Transverse colon (tissue), 4 donors: Measurements from ENCODE around the gene PPIL1. TPM values are rescaled to one million over a fixed set of nuclear protein-coding genes. Genes with fewer than 3 reads are reported as not detected.
"Not testable (repeated sequence)": the region's sequence is repeated elsewhere in the genome, so short reads cannot be mapped to it uniquely, and the experiment has no call there.

ENCODE experiments used
- DNase-seq: peaks from one replicate; pipeline ENCODE4 v3.0.0-alpha.2; 2019
- H3K27ac ChIP-seq, 4 donors: fragments of 200-600 bp; sonication (generic); 2 replicates each; pipeline ENCODE4 v1.5.1; 2016 to 2018; ENCODE audit warnings: inconsistent platforms in 4 of 4
- H3K27me3 ChIP-seq: fragments of 200-600 bp; sonication (generic); 2 replicates; pipeline ENCODE4 v1.5.1; 2017; ENCODE audit warnings: inconsistent platforms
- H3K36me3 ChIP-seq, 4 donors: fragments of 200-600 bp; sonication (generic); 2 replicates each; pipeline ENCODE4 v1.5.1; 2017 to 2019; ENCODE audit warnings: inconsistent platforms in 4 of 4
- H3K4me1 ChIP-seq, 4 donors: fragments of 200-600 bp; sonication (generic); 2 replicates each; pipeline ENCODE4 v1.5.1; 2017 to 2020; ENCODE audit warnings: inconsistent platforms in 4 of 4
- H3K4me3 ChIP-seq, 4 donors: fragments of 200-600 bp; sonication (generic); 1 replicate in 1 of 4; 2 replicates in 3 of 4; pipeline versions ENCODE4 v1.5.1 to v1.6.1; 2017 to 2019; ENCODE audit warnings: inconsistent platforms in 4 of 4
- H3K9me3 ChIP-seq, 2 donors: fragments of 200-600 bp; sonication (generic); 2 replicates each; pipeline ENCODE4 v1.5.1; 2017 to 2019; ENCODE audit warnings: inconsistent platforms in 2 of 2
- CTCF ChIP-seq, 5 experiments: fragments of 200-600 bp in 3 of 5; fragments of 450-650 bp in 2 of 5; sonication (generic) in 3 of 5; IDR thresholded peaks; 1 replicate in 2 of 5; 2 replicates in 3 of 5; pipeline ENCODE4 v1.5.1; 2016 to 2017; ENCODE audit warnings: antibody characterized with exemption in 5 of 5, inconsistent platforms in 3 of 5, mild to moderate bottlenecking in 2 of 5, moderate library complexity in 1 of 5
- EP300 ChIP-seq: sonication (generic); formaldehyde crosslinking; IDR thresholded peaks from one replicate; pipeline ENCODE4 v1.6.1; 2017; ENCODE audit warnings: antibody characterized with exemption, low read depth
- POLR2A ChIP-seq: fragments of 450-650 bp; IDR thresholded peaks from one replicate; pipeline ENCODE4 v1.6.1; 2016; ENCODE audit warnings: antibody characterized with exemption, mild to moderate bottlenecking, moderate library complexity
- POLR2AphosphoS5 ChIP-seq, 3 donors: sonication (generic); formaldehyde crosslinking; IDR thresholded peaks; one replicate each; pipeline ENCODE4 v1.6.1; 2016; ENCODE audit warnings: antibody characterized with exemption in 3 of 3
- WGBS, 2 donors: methylation state at CpG; one replicate each; pipeline ENCODE4 v1.1.5; 2018; ENCODE audit warnings: low coverage in 1 of 2; 5-methylcytosine and 5-hydroxymethylcytosine counted together
- in situ Hi-C, 4 donors: fragments of 200-750 bp; cut with MboI; loops; one replicate each; pipeline versions ENCODE4 v1.15.0 to v1.15.1; 2017; ENCODE audit warnings: low sequenced_read_pairs in 3 of 4, low pct_ligation_motif_present in 1 of 4, low pct_unique_long_range_greater_than_20kb in 1 of 4
- intact Hi-C: fragments of 100-400 bp; cut with DNase I; formaldehyde crosslinking; loops from one replicate; pipeline ENCODE4 v1.15.1; 2023; ENCODE audit warnings: low total_unique reads
- total RNA-seq, 4 donors: library from RNA; depleted of rRNA; stranded (reverse); fragments of >200 nt; gene quantifications; one replicate each; pipeline ENCODE4 v1.1.0, GENCODE V29; 2016

The PPIL1 gene
- total RNA-seq, 4 donors from 2014 or later: 1.00 to 5.6 (median 3.3) TPM

- DNase-seq: no peak
- H3K9me3 ChIP-seq: no peaks in the 10 kb centered on the region
- 82 to 88% methylated on average over 4 to 6 of the region's 6 CpGs for WGBS, 2 donors
- intact Hi-C loops: no loop called here
- in situ Hi-C loops: loop anchor here (25.0 kb wide), 2 partner anchors 115 to 315 kb away; partner anchors contain the start of gene FGD2 (in 3 of the 4)
- no peaks in the 10 kb centered on the region for H3K27me3 ChIP-seq
- peaks cover 0 to 41% (median 19%) of the 10 kb centered on the region in 4 donors for H3K36me3 ChIP-seq
- H3K4me1 ChIP-seq: no peaks in the 10 kb centered on the region
- TF ChIP-seq CTCF (IDR thresholded peaks at IDR 0.05) (no peak), POLR2AphosphoS5 (IDR thresholded peaks at IDR 0.05) (no peak), EP300 (no peak), POLR2A (no peak)
- no peak overlapping the region for H3K4me3 ChIP-seq
- H3K27ac ChIP-seq: no peak overlapping the region
Measured at GRCh38 chr6:36897609-36898008, 23.0 kb upstream of the PPIL1 start.

GRCh38 chr6:36893976-36894932, 19.7 kb upstream of the PPIL1 start:
- intact Hi-C loops (no loop called here), in situ Hi-C loops (loop anchor here (25.0 kb wide), 2 partner anchors 118 to 318 kb away; partner anchors contain the start of gene FGD2 (in 3 of the 4))
- Histone ChIP-seq H3K9me3 (no peaks in the 10 kb centered on the region), H3K4me3 (no peak overlapping the region), H3K27me3 (no peaks in the 10 kb centered on the region), H3K36me3 (peaks cover 0 to 13% (median 6%) of the 10 kb centered on the region in 4 donors), H3K27ac (no peak overlapping the region), H3K4me1 (peaks cover 0 to under 1% (median 0%) of the 10 kb centered on the region in 4 donors)
- no peak for TF ChIP-seq POLR2AphosphoS5 (IDR thresholded peaks at IDR 0.05)
- no peak for TF ChIP-seq CTCF (IDR thresholded peaks at IDR 0.05)
- no peak for TF ChIP-seq POLR2A
- TF ChIP-seq EP300: no peak
- 91 to 98% methylated on average over 7 to 8 of the region's 8 CpGs for WGBS, 2 donors
- DNase-seq: no peak

- DNase-seq, H3K27me3 ChIP-seq, H3K9me3 ChIP-seq, H3K27ac ChIP-seq, intact Hi-C loops, H3K4me3 ChIP-seq, H3K36me3 ChIP-seq: not testable (repeated sequence)
- in situ Hi-C loops: loop anchor here (25.0 kb wide), 2 partner anchors 121 to 321 kb away; partner anchors contain the start of gene FGD2 (in 3 of the 4)
- peaks cover 0 to 23% (median 9%) of the 10 kb centered on the region in 4 donors for H3K4me1 ChIP-seq
- WGBS, 2 donors: 100% methylated on average over 1 to 2 of the region's 2 CpGs
Measured at GRCh38 chr6:36891153-36891552, 16.6 kb upstream of the PPIL1 start.

GRCh38 chr6:36890112-36890663, 15.6 kb upstream of the PPIL1 start:
- H3K4me3 ChIP-seq: no peak overlapping the region
- peaks cover 0 to 27% (median 13%) of the 10 kb centered on the region in 4 donors for H3K4me1 ChIP-seq
- in situ Hi-C loops (loop anchor here (25.0 kb wide), 2 partner anchors 122 to 322 kb away; partner anchors contain the start of gene FGD2 (in 3 of the 4)), intact Hi-C loops (no loop called here)
- DNase-seq: no peak
- WGBS, 2 donors: 92 to 94% methylated on average over 3 of the region's 3 CpGs
- H3K27me3 ChIP-seq: no peaks in the 10 kb centered on the region
- peaks cover 0 to 7% (median 2%) of the 10 kb centered on the region in 4 donors for H3K36me3 ChIP-seq
- H3K9me3 ChIP-seq: no peaks in the 10 kb centered on the region
- no peak overlapping the region for H3K27ac ChIP-seq
- TF ChIP-seq EP300 (no peak), CTCF (IDR thresholded peaks at IDR 0.05) (no peak), POLR2A (no peak), POLR2AphosphoS5 (IDR thresholded peaks at IDR 0.05) (no peak)
